ENCODE results near the gene ACAN. TPM values are rescaled to one million over a fixed set of nuclear protein-coding genes. Genes with fewer than 3 reads are reported as not detected.

ACAN gene
- total RNA-seq, 1 experiment from 2014 or later, result not detected

DNA sequence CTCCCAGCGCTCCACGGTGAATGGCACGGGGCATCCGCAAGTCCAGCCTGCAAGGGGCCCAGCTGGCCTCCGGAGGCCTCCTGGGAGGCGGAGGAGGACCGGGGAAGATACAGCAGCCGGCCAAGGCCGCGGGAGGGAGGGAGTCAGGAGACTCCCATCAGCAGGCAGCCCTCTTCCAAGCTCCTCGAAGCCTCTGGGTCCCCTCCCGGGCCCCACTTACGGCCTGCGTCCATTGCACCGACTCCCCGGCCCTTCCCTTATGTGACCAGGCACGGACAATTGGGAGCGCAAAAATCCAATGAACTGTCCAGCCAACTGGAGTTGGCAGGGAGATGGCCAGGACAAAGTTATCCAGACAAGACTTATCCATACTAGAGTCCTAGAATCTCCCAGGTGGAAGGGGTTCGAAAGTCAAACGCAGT is 109.3 kb downstream of the ACAN start:
- ChIA-PET POLR2A (ENCODE audit: unreplicated experiment) (no interaction called here), CTCF (no interaction called here)
- H2AFZ ChIP-seq, result peak overlapping the region; percentile 81

DNA sequence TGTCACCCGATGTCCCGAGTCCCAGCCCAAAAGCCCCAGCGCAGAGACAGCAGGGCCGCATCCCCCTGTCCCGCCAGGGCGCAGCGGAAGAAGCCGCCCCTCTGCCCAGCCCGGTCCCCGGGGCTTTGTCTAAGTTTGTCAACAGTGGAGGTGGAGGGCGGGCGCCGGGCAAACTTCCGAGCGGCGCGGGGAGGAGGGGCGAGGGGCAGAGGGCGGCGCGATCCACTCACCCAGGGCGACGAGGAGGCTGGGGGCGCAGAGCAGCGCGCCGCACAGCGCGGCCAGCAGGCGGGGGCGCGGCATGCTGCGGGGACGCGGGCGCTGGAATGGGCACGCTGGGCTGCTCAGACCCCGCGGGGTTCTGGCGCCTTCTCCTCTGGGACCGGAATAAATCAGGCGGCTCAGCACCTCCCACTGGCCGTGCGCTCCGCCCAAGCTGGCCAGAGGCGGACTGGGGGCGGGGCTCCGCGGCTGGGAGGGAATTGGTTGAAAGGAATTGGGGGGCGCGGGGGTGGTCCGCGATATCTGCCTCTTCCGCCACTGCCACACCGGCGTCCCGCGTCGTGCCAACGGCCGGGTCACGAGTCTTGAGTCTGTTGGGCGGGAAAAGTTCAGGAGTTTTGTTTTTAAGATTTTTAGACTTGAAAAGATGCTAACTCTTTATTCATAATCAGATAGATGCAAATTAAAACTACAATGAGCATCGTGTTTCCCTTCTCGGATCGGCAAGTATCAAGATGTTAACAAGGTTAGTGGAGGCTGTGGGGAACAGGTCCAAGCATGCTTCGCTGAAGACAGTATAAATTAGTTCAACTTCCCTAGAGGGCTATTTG is 110.0 kb downstream of the ACAN start, which contains the start of gene MFGE8:
TSS of gene MFGE8 (minus strand) at position 363 of the 833 bp plus-strand sequence. CDS start at position 303, 60 bp downstream.
- DNase-seq, result peak in 1 of 2 experiments; percentile 66
- H3K9me2 ChIP-seq (ENCODE audit: insufficient read depth), result no peaks in the 10 kb centered on the region
- H3K4me1 ChIP-seq (replicated peaks; ENCODE audit: insufficient read depth), result peaks cover 22% of the 10 kb centered on the region
- H2AFZ ChIP-seq, result peak within 1 kb of the TSS; percentile 81
- no peaks in the 10 kb centered on the region for H3K9me3 ChIP-seq (ENCODE audit: insufficient read depth, low read depth)
- POLR2A ChIA-PET (ENCODE audit: unreplicated experiment), result interaction anchor here (0.6 kb wide), 1 partner anchor 217 kb away, joined by 3 read pairs; no protein-coding TSS in a partner anchor
- CTCF ChIA-PET, result no interaction called here
- no TSS peak for BruUV-seq (replicated peaks)
- H3K36me3 ChIP-seq (ENCODE audit: low read depth), result no peaks in the 10 kb centered on the region
- H3K4me2 ChIP-seq, result peak within 1 kb of the TSS; percentile 95
- intact Hi-C loops (cut with micrococcal nuclease; ENCODE audit: unreplicated experiment), result no loop called here
- no peaks in the 10 kb centered on the region for H4K20me1 ChIP-seq (ENCODE audit: insufficient read depth)
- peaks cover 8% of the 10 kb centered on the region for H3F3A ChIP-seq (ENCODE audit: insufficient read depth, low read depth)
- no peak within 1 kb of the TSS for H3K27ac ChIP-seq
- H3K27me3 ChIP-seq (ENCODE audit: insufficient read depth, low read depth), result no peaks in the 10 kb centered on the region
- H3K79me2 ChIP-seq (ENCODE audit: low read depth), result no peaks in the 10 kb centered on the region
- TF ChIP-seq EZH2 (IDR thresholded peaks at IDR 0.05; ENCODE audit: low read depth), result no peak
- TF ChIP-seq, protein P1, sequence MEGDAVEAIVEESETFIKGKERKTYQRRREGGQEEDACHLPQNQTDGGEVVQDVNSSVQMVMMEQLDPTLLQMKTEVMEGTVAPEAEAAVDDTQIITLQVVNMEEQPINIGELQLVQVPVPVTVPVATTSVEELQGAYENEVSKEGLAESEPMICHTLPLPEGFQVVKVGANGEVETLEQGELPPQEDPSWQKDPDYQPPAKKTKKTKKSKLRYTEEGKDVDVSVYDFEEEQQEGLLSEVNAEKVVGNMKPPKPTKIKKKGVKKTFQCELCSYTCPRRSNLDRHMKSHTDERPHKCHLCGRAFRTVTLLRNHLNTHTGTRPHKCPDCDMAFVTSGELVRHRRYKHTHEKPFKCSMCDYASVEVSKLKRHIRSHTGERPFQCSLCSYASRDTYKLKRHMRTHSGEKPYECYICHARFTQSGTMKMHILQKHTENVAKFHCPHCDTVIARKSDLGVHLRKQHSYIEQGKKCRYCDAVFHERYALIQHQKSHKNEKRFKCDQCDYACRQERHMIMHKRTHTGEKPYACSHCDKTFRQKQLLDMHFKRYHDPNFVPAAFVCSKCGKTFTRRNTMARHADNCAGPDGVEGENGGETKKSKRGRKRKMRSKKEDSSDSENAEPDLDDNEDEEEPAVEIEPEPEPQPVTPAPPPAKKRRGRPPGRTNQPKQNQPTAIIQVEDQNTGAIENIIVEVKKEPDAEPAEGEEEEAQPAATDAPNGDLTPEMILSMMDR (conservative IDR thresholded peaks at IDR 0.05), result no peak
- peak within 1 kb of the TSS; percentile 80 for H3K4me3 ChIP-seq

More for the DNA sequence above, 109.3 kb downstream of the ACAN start:
- peaks cover 5% of the 10 kb centered on the region for H3F3A ChIP-seq (ENCODE audit: insufficient read depth, low read depth)
- peak overlapping the region; percentile 95 for H3K4me2 ChIP-seq
- H4K20me1 ChIP-seq (ENCODE audit: insufficient read depth), result no peaks in the 10 kb centered on the region
- no peaks in the 10 kb centered on the region for H3K9me3 ChIP-seq (ENCODE audit: insufficient read depth, low read depth)
- H3K27ac ChIP-seq, result no peak overlapping the region
- H3K27me3 ChIP-seq (ENCODE audit: insufficient read depth, low read depth), result no peaks in the 10 kb centered on the region
- no peaks in the 10 kb centered on the region for H3K36me3 ChIP-seq (ENCODE audit: low read depth)
- DNase-seq, result no peak
- TF ChIP-seq, protein P1 (conservative IDR thresholded peaks at IDR 0.05), result no peak
- TF ChIP-seq EZH2 (IDR thresholded peaks at IDR 0.05; ENCODE audit: low read depth), result no peak
- H3K4me1 ChIP-seq (replicated peaks; ENCODE audit: insufficient read depth), result peaks cover 20% of the 10 kb centered on the region
- BruUV-seq (replicated peaks), result no TSS peak
- H3K79me2 ChIP-seq (ENCODE audit: low read depth), result no peaks in the 10 kb centered on the region
- H3K4me3 ChIP-seq, result peak overlapping the region; percentile 80
- intact Hi-C loops (cut with micrococcal nuclease; ENCODE audit: unreplicated experiment), result no loop called here
- no peaks in the 10 kb centered on the region for H3K9me2 ChIP-seq (ENCODE audit: insufficient read depth)

DNA sequence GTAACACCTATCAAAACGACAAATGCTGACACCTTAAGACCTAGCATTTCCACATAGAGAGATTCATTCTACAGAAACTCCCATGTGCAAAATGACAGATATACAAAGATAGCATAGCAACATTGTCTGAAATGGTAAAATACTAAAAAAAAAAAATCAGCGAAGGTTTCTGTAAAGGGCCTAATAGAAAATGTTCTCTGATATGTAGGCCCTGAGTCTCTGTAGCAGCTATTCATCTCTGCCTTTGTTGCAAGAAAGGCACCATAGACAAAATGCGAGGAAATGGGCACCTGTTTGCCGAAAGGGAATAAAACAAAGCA is 110.6 kb downstream of the ACAN start:
- intact Hi-C loops (cut with micrococcal nuclease; ENCODE audit: unreplicated experiment), result no loop called here
- Histone ChIP-seq H3K4me2 (peak overlapping the region; percentile 95), H3K79me2 (ENCODE audit: low read depth) (no peaks in the 10 kb centered on the region), H4K20me1 (ENCODE audit: insufficient read depth) (no peaks in the 10 kb centered on the region), H3K9me2 (ENCODE audit: insufficient read depth) (no peaks in the 10 kb centered on the region), H3K27ac (no peak overlapping the region), H2AFZ (peak overlapping the region; percentile 81), H3K4me1 (replicated peaks; ENCODE audit: insufficient read depth) (peaks cover 26% of the 10 kb centered on the region), H3K27me3 (ENCODE audit: insufficient read depth, low read depth) (no peaks in the 10 kb centered on the region), H3K4me3 (peak overlapping the region; percentile 80; the same call in 1 of the 2 replicates), H3K36me3 (ENCODE audit: low read depth) (no peaks in the 10 kb centered on the region), H3K9me3 (ENCODE audit: insufficient read depth, low read depth) (no peaks in the 10 kb centered on the region), H3F3A (ENCODE audit: insufficient read depth, low read depth) (peaks cover 13% of the 10 kb centered on the region)
- ChIA-PET CTCF (no interaction called here), POLR2A (ENCODE audit: unreplicated experiment) (interaction anchor here (0.6 kb wide), 1 partner anchor 217 kb away, joined by 3 read pairs; no protein-coding TSS in a partner anchor)
- TF ChIP-seq, protein P1 (conservative IDR thresholded peaks at IDR 0.05), result no peak
- TF ChIP-seq EZH2 (IDR thresholded peaks at IDR 0.05; ENCODE audit: low read depth), result no peak
- peak in 1 of 2 experiments; percentile 36 for DNase-seq
- TSS peak; percentile 94 for BruUV-seq (replicated peaks)

Measured in PC-9 (cell line).